GM21360 (cell line): Measurements from ENCODE around the gene TP53TG3C.
"Not testable (repeated sequence)": the region's sequence is repeated elsewhere in the genome, so short reads cannot be mapped to it uniquely, and the experiment has no call there.

Experiments
- ATAC-seq: cut with Tn5 transposase; IDR thresholded peaks from one replicate; pipeline ENCODE4 v1.9.1; 2021; ENCODE audit warnings: mild to moderate bottlenecking, moderate library complexity; ENCODE audit not compliant: unreplicated experiment

The TP53TG3C gene, protein sequence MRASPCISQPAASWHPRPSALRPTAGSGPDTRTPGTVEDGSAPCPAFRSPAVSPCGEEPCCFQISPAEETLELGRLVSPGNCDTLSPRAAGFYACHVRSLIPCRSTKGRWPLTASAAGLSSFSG

DNA sequence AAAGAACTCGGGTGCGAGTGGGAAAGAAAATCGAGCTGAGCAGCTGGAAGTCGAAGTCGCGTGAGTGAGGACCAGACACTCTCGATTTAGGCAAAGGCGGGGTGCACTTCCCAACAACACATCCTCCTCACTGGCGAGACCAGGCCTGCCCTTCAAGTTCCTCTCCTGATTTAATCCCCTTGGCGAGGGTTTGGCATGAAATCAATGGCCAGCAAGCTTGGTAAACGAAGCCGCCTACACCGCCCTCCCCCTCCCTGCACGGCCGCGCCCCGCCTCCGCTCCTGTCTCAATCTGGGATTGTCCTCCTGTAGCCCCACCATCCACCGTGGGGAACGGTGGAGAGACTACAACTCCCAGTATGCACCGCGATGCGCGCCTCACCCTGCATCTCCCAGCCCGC lies at the start of gene TP53TG3C:
Gene TP53TG3C (plus strand): TSS at position 301 of the 400 bp plus-strand sequence. CDS start 68 bp downstream, at position 369.
- ATAC-seq = not testable (repeated sequence)
